Amniotic epithelial cell (primary cell): ENCODE measurements around the gene FAM107B.
A peak's percentile ranks its signal among the peaks of the same experiment; 100 is the strongest.

Experiments used
- DNase-seq: peaks from one replicate; pipeline ENCODE4 v3.0.0-alpha.2; 2010; ENCODE audit warnings: low read depth

FAM107B gene

DNA sequence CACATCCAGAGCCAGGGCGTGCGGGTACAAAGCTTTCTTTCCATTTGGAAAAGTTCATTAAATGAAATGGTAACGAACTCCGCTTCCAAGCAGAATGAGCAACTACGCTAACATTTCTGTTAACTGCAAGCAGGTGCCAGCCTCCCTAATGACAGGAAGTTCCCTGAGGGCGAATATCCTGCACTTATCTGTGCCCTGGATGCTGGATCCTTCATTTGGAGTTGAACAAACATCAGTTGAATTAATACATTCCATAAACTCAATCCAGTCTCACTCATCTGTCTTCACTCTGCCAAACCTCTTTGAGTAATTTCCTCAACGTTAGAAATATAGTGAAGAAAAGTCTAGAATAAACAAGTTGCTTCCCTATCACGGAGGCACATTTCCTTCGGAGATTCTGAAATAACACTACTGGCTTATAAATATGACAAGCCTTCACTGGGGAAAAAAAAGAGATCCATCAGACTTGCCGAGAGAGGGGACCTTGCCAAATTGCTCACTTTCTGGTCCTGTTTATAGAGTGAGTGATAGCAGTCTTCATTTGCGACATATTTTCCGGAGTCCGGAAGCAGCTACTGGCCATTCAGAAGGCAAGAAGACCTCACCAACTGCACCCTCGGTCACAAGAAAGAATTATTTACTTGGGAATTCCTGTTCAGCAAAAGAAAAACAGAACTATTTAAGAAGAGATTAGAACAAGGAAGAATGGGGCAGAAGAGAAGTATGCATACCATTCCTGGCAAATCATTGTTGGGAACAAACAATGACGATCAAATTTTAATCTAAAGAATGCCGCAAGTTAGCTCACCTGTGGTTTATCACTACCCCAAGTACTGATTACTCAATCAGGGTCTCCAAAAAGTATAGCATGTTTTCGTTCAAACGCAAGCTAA, 196.4 kb downstream of the FAM107B start:
- peak; percentile 73 for DNase-seq

DNA sequence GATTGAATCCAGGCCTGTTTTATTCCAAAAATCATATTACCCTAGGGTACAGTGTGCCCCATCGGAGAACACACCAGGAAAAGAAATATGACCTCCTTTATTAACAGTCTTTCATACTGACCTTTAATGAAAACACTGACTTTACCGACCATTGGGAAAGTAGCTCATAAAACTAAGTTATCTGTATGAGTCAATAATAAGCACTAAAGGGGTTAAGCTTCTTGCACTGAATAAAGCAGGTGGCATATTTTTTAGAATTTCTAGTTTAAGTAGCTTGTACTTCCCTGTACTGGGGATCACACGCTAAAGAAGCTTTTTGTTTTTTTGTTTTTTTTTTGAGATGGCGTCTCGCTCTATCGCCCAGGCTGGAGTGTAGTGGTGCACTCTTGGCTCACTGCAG, 199.8 kb downstream of the FAM107B start:
- DNase-seq, result no peak

DNA sequence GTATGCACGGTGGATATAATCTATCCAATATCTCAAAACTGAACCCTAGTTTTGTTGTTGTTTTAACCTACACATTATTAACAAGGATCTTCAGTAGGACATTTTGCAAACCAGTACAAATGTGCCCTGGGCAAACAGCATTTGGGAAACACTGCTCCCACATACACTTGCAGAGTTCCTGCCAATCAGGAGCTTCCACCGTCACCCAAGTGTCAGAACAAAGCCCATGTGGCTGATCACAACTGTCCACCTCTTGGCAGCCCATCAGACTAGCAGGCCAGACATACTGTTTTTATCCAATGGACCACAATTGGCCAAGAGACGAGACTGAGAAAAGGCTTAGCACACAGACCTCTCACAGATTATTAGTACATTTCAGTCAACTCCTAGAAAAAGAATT, 200.4 kb downstream of the FAM107B start:
- DNase-seq, result no peak

- peak; percentile 80 for DNase-seq
These were observed 200.9 kb downstream of the FAM107B start for GRCh38 chr10:14573666-14574261.

- DNase-seq, result no peak
These were observed 201.9 kb downstream of the FAM107B start for GRCh38 chr10:14572811-14573210.

DNA sequence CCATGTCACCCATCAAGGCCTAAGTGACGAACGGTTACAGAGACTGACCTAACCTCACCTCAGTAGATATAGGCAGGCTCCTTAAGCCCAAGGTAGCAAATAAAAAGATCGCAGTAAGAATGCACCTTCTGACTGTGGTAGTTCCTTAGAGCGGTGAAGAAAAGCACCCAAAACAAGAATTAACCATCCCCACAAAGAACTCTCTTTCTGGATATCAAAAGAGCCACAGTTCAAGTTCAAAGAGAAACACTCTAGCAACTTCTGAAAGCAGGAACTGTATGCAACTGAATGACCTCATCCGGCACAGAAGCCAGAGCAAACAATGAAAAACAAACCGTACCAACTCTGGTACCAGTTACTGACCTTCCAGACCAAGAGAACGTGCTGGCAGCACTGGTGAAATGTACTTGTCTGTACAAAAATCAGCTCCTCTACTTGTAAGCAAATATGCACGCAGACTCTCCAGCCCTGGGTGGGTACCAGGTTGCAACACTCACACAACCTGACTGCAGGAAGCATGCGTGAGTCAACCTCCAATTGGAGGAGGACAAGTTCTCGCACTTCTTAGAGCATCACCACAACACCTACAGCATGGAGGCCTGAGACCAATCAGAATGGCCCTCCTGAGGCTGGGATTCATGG, 202.7 kb downstream of the FAM107B start:
- DNase-seq, result peak; percentile 98

- no peak for DNase-seq
These were observed 203.9 kb downstream of the FAM107B start for GRCh38 chr10:14570800-14571199.

DNA sequence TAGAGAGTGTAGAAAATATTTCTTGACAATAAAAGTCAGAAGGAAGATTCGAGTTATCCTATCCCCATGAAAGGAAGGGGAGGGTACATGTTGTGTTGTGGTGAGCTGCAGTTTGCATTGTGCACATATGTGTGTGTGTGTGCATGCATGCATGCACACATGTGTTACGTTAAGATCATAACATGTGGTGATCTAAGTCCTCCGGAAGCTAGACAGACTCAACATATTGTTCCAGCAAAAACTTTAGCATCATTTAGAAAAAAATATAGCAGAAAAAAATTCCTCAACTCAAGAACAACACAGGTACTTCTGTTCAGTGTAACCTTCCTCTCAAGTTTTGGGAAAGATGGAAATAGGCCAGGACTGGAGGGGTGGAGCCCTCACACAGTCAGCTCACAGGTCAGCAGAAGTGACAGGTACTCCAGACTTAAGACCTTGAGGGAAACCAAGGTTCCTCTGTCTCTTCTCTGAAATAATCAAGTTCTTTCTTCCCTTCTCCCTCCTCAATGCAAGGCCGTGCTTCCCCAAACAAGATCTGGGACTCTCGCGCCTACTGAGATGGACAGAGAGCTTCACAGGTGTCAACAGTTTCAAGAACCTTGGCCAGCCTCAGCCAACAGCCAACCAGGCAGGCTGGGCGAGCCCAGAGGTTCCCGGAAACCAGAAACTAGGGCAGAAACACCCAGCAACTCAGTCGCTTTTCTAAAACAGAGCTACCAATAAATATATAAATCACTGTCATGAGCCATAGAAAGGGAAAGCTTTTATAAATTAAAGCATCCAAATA, 205.2 kb downstream of the FAM107B start:
- DNase-seq, result no peak

GRCh38 chr10:14567421-14567820, 207.3 kb downstream of the FAM107B start:
- no peak for DNase-seq

DNA sequence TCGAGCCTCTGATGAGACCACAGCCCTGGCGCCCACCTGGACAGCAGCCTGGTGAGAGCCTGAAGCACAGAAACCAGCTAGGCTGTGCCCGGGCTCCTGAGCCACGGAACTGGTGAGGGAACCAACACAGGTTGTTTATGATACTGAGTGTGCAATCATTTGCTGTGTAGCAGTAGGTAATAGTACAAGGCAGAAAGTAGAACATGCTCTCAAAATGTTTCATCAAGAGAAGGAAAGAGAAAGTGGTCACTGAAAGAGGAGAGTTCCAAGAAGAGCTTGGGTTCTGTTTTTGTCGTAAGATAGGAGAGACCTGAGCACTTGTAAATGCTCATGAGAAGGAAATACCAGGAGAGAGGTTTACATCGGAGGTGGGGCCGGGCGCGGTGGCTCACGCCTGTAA, 208.2 kb downstream of the FAM107B start:
- DNase-seq, result no peak

GRCh38 chr10:14565199-14565598, 209.5 kb downstream of the FAM107B start:
- DNase-seq, result no peak

DNA sequence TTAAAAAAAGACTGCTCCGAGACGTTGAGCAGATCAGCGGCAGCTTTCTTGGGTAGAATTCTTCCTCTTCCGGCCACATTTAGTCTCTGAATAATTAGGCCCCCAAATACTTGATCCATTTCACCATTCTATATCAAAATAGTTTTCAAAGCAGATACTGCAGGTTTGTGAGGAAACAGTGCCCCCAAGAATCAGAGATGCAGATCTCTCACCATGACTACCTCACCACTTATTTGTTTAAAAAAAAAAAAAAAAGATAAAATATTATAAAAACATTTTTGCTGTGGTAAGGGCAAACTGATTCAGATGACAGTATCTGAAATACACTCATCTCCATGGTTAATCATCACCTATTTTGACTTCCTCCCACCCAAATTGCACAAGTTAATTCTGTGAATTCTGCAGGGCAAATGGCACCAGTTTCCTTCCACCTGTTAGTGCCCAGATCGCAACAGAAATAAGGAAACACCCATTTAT, 210.4 kb downstream of the FAM107B start:
- peak; percentile 48 for DNase-seq

- no peak for DNase-seq
These were observed 211.2 kb downstream of the FAM107B start for GRCh38 chr10:14563359-14563940.

DNA sequence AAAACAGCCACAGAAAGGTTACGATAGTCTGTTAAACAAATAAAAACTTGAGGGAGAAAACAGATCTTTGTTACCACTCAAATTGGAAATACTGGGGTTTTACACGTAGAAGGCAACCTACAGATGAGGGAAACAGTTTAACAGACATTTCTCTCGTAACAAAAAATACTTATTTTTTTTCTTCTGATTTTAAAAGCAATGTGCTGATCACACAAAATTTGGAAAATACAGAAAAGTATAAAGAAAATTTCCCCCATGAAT, 211.7 kb downstream of the FAM107B start:
- no peak for DNase-seq

GRCh38 chr10:14562218-14563075, 212.2 kb downstream of the FAM107B start:
- DNase-seq, result no peak

- no peak for DNase-seq
These were observed 213.6 kb downstream of the FAM107B start for GRCh38 chr10:14560791-14561765.

DNA sequence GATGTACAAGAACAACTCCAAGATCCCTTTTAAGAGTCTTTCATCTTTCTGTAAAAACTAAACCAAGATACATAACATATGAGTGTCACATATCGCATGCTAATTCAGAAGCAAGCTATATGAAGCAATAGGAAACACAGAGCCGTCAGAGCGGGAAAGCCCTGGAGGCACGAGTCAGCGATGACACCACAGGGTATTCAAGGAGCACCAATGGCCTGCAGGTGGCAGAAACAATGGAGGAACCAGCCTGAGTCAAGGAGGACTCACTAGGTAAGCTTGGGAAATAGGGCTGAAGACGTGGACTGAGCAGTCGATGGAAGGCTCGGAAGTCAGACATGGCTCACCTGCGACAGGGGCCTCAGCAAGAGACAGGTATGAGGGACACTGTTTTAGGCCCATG, 214.4 kb downstream of the FAM107B start:
- no peak for DNase-seq

- DNase-seq, result no peak
These were observed 216.7 kb downstream of the FAM107B start for GRCh38 chr10:14558025-14558424.

DNA sequence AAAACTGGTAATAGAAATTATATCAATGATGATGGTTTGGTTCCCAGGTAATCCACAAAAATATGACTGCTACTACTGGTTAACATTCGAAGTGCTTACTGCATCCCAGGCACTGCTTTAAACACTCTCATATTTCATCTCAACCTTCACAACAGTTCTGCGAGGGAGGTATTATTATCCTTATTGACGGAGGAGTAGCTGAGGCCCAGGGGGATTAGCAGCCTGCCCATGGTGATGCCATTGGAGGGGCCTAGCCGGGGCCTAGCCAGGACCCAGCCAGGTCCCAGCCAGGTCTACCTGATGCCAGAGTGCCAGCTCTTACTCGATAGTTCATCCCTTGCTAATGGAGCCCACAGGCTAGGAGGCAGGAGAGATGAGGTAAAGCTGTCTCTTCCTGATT, 217.1 kb downstream of the FAM107B start:
- DNase-seq, result no peak
